T-helper 1 cell treated with Interleukin-12 subunit alpha and Interleukin-12 subunit beta and Interleukin-4 antibody, amounts not matched to agents 30 ng/mL and 1 ng/mL, for 36 hours (primary cell): ENCODE measurements around the gene FKBP3. TPM values are rescaled to one million over a fixed set of nuclear protein-coding genes. Genes with fewer than 3 reads are reported as not detected.

Experiments used
- intact Hi-C: fragments of 100-400 bp; cut with micrococcal nuclease; formaldehyde crosslinking; loops from one replicate; pipeline ENCODE4 v1.15.1; 2024
- total RNA-seq: library from RNA; stranded (reverse); gene quantifications from 2 replicates; pipeline ENCODE4 v1.2.3, GENCODE V29; 2022

The FKBP3 gene
- total RNA-seq, 1 donor from 2014 or later: 53.2 TPM

DNA sequence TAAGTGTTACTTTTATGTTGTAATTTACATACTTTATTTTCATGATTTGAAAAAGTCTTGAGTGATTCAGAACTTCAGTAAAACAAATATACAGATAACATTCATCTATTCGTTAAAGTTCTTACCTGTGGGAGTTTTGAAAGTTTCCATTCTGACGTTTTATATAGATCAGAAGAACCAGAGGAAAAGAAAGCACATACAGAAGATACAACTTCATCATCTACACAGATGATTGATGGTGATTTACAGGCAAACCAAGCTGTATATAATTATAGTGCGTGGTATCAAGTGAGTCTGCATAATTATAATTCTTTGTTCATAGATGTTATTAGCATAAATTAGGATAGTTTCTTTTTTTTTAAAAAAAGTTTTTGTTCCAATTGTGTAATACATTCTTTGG lies 20.0 kb downstream of the FKBP3 start:
- intact Hi-C loops: loop anchor here (1.0 kb wide), 1 partner anchor 20 kb away; the partner anchor contains the start of gene FKBP3

DNA sequence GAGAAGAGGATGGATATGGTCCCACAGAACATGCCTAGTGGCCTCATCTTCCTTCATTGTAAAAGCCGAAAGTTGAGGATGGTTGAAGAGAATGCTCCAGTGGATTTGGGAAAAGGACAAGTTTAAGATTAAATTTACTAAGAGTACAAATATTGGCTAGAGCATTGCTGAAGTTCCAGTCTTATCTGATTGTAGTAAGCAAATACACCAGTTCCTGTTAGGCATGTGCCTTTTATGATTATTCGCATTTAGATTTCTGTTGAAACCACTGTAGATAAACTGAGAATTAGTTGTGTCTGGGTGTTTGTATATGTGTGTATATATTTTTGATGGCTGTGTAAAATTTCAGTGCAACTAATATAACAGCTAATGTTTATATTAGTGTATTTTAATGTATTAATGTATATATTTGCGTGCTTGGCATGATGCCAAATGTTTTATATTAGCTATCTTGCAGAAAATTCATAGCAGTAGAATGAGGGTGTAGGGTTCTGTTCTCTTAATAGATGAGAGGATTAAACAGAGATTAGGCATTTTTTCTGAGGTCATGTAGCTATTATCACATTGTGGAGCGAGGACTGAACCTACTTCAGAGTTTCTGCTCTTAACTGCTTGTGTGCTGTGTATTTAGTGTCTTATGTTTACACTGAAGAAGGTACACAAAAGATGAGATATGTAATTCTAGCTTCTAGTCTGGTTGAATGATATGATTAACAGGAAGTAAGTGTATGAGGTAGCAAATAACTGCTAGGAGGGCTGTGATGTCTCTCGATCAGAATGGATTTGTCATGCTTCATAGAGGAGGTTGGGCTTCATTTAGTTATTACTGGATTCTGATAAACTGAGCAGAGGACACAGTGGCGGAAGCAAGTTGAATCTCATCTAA lies 21.1 kb downstream of the FKBP3 start:
- intact Hi-C loops: no loop called here

DNA sequence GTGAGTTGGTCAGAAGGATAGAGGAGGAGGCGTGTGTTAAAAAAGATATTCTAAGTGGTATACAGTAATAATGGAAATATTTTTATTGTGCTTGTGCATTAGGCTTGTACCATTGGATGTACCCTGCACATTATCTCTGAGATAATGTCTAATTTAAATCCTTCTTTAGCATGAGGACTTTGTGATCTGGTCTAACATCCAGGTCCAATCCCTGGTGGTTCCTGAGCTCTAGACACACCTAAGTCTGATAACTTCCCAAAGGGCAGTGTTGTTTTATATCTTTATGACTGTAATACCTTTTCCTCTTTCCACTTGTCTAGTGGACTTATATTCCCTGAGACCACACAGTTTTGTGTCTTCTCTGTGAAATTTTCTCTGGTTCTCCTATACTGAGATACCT lies 29.7 kb downstream of the FKBP3 start:
- intact Hi-C loops: no loop called here

DNA sequence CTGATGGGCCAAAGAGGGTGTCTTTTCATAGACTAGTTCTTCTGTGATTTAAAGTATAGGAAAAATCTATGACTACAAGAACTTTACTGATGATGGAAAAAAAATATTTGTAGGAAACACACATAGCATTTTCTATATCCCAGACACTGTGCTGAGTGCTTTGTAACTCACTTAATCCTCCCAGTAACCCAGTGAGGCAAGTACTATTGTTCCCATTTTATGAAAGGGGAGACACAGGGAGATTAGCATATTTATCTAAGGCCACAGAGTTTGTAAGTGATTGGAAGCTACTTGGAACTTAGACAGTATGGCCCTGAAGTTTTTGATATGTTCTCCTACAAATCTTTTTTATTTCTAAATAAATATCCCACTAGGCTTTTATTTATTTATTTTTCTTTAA lies 30.5 kb downstream of the FKBP3 start:
- intact Hi-C loops: no loop called here

DNA sequence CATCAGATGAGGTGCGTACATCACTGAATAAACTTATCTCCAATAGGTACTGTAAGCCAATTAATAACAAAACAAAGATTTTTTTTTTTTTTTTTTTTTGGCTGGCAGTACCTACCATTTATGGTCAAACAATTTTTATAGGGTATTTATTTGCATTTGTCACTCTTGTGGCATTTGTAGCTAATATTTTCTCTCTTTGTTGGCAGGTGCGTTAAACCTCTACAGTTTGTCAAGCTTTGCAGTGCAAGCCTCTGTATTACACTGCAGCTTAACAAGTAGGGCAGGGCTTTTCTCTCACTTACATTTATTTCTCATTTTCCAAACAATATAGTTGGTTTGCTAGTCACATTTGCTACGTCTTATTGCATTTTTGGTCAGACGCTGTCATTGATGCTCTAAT lies 38.1 kb downstream of the FKBP3 start:
- intact Hi-C loops: no loop called here

DNA sequence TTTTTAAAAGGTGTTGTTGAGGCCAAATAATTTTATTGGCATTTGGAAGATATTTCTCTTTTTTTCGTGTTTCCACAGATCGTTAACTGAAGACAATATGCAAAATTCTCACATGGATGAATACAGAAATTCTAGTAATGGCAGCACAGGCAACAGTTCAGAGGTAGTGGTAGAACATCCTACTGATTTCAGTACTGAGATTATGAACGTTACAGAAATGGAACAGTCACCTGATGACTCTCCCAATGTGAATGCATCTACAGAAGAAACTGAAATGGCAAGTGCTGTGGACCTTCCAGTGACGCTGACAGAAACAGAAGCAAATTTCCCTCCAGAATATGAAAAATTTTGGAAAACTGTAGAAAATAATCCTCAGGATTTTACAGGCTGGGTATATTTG lies 39.1 kb downstream of the FKBP3 start:
- intact Hi-C loops: no loop called here

DNA sequence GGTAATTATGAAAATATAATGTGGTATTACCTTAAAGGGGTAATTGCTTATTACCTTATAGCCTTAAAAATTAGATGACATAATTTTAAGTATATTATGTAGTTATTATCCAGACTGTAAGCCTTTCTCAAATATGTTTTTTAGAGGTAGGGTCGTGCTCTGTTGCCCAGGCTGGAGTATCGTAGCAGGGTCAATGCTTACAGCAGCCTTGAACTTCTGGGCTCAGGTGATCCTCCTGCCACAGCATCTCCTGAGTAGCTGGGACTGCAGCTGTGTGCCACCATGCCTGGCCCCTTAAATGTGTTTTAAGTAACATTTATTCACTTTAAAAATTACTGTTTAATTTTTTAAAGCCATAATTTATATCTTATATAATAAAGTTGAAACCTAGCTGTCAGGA lies 40.0 kb downstream of the FKBP3 start:
- intact Hi-C loops: no loop called here

DNA sequence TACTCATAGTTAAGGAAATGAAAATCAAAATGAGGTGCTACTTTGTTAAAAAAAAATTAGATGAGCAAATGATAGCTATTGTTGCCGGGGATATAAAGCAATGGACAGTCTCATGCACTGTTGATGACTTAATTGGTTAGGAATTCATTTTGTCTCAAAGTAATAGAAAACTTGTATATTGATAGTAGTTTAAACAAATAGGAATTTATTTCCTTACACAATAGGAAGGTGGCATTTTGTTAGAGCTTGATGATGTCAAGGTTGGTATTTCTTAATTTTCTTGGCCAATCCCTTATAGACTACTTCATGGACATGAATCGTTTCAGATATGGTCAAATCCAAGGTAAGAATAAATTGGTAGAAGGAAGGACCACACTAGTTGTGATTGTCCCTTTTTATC lies 42.6 kb downstream of the FKBP3 start:
- intact Hi-C loops: no loop called here

DNA sequence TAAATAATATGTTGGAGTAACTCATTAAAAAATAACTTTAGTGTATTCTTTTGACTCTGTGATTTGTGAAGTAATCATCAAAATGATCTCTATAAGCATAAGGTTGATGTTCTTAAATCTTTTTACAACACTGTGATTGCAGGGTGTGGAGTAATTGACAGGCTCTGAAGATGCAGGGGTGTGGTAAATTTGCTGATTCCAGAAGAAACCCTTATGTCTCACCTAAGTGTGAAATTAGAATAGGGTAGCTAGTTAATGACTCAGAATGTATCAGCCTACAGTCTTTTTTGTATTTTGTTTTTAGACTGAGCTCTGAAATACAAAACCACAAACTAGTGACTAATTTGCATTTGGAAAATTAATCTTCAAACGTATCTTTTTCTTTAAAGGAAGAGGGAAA lies 44.5 kb downstream of the FKBP3 start:
- intact Hi-C loops: no loop called here

DNA sequence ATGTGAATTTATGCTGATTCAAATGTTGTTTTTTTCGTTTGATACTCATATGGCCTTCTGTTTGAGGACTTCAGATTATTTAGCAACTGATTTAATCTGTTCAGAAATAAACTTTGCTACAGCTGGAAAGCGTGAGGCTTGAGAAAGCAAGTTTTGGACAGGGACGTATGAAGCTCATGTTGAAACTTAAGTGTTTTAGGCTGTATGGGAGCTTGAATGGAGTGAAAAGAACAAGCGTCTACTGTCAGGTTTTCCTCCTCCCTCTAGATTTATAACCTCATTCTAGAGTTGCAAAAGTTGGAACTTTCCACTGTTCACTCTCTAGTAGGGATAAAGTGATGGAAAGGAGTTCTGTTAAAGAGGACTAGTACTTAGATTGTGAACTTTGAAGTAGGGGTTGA lies 49.3 kb downstream of the FKBP3 start:
- intact Hi-C loops: loop anchor here (1.0 to 5.0 kb wide), 7 partner anchors 49 to 188 kb away; partner anchors contain the start of genes FKBP3, MIS18BP1 and TOGARAM1

DNA sequence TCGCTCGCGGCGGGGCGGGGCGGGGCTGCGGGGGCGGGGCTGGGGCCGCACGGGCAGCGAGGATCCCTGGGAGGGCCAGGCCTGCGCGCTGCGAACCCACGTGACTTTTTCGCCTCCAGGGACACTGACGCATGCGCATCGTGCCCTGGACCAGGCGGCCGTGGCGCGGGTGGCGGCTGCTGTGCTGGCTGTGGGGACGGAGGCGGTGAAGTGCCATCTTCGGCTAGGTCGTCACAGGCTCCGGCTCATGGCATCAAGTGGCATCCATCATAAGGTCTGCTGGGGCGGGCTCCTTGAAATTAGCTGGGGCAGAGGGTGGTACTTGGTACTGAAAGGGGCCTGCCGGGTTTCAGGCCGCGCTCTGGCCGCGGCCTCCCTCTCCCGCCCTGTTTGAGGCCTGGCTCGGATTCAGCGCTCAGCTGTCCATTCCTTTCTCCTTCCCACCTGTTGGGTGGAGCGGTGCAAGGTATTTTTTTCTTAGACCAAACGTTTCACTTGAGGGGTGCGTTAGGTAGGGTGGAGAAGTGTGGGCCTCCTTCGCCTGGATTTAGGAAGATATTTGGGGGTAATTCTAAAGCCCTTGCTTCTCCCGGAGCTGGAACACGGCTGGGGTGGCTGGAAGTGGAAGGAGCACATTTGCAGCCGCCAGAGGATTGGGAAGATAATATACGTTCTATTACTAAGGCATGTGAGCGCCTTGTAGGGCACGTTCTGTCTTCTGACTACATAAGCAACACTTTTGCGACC lies 50.1 kb downstream of the FKBP3 start, which contains the start of gene PRPF39:
Gene PRPF39, plus strand, starts transcription at position 141 of the 747 bp plus-strand sequence. CDS start 11,124 bp downstream, outside the sequence.
- intact Hi-C loops: loop anchor here (1.0 to 5.0 kb wide), 7 partner anchors 50 to 187 kb away; partner anchors contain the start of genes FKBP3, MIS18BP1 and TOGARAM1

DNA sequence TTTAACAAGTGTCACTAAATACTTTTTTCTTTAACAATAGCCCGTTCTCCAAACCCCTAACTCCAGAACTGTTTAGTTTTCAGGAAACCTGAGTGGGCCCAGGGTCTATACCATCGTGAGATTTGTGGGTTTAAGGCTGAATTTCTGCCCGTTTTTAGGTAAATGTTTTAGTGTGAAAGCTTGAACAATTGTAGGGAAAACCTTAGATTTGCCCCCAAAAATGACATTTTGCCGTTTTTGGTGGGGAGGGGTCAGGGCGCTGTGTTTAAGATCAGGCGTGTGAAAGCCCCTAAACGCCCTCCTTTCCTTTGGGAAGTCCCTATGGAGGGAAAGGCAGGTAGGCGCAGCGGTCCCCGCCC lies 50.7 kb downstream of the FKBP3 start:
- intact Hi-C loops: loop anchor here (5.0 kb wide), 1 partner anchor 171 kb away; no protein-coding TSS in a partner anchor

DNA sequence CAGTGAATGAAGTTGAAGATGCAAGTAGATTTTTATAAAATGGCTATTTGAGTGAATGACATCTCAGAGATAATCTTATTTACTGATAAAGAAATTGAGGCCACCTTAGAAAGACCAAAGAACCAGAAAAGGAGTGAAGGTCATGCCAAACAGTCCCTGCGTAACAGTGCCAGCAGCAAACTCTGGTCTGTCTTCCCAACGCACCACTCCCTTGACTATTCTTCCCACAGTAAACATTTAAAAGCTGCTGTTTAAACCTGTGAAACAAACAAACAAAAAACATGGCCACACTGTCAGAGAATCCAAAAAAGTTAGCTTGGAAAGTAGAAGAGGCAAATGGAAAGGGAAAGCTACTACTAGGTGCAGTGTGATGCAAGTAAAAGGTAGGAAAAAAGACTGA lies 51.9 kb downstream of the FKBP3 start:
- intact Hi-C loops: loop anchor here (5.0 kb wide), 1 partner anchor 170 kb away; no protein-coding TSS in a partner anchor

DNA sequence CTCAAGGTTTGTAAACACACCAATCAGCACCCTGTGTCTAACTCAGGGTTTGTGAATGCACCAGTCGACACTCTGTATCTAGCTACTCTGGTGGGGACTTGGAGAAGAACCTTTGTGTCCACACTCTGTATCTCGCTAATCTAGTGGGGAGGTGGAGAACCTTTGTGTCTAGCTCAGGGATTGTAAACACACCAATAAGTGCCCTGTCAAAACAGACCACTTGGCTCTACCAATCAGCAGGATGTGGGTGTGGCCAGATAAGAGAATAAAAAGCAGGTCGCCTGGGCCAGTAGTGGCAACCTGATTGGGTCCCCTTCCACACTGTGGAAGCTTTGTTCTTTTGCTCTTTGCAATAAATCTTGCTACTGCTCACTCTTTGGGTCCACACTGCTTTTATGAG lies 53.2 kb downstream of the FKBP3 start:
- intact Hi-C loops: loop anchor here (5.0 kb wide), 1 partner anchor 169 kb away; no protein-coding TSS in a partner anchor

DNA sequence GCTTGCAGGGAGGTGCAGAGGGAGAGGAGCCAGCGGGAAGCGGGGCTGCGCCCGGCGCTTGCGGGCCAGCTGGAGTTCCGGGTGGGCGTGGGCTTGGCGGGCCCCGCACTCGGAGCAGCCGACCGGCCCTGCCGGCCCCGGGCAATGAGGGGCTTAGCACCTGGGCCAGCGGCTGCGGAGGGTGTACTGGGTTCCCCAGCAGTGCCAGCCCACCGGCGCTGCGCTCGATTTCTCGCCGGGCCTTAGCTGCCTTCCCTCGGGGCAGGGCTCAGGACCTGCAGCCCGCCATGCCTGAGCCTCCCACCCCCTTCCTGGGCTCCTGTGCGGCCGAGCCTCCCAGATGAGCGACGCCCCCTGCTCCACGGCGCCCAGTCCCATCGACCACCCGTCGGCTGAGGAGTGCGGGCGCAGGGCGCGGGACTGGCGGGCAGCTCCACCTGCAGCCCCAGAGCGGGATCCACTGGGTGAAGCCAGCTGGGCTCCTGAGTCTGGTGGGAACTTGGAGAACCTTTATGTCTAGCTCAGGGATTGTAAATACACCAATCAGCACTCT lies 53.8 kb downstream of the FKBP3 start:
- intact Hi-C loops: loop anchor here (5.0 kb wide), 1 partner anchor 168 kb away; no protein-coding TSS in a partner anchor

DNA sequence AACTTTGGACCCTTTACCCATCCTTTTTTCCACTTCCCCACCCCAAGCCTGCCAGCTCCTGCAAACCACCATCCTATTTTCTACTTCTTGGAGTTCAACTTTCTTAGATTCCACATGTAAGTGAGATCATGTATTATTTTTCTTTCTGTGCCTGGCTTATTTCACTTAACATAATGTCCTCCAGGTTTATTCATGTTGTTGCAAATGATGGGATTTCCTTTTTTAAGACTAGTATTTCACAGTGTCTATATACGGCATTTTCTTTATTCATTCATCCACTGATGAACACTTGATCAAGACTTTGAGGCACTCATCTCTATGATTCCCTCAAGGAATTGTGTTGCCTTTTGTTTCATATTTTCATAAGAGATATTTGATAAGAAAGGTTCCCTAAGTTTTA lies 56.0 kb downstream of the FKBP3 start:
- intact Hi-C loops: no loop called here

DNA sequence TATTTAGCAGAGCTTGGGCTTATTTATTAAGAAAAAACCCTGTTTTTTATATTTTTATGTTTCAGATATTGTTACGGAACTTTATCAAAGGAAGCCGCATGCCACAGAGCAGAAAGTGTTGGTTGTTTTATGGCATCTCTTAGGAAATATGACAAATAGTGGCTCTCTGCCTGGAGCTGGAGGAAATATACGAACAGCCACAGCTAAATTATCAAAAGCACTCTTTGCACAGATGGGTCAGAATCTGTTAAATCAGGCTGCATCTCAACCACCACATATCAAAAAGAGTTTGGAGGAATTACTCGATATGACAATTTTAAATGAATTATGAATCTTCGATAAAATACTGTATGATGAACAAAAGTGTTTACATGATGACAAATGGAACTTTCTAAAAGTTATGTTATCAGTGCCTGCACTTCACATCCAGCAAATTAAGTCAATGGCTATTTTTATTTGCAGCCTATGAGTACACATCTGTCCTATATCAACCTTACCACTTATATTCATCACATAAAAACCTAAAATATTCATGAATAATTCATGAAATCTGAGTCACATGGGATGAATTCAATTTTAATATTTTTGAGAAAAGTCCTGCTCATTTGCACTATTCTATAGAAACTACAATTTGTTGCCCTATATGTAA lies 60.9 kb downstream of the FKBP3 start:
- intact Hi-C loops: no loop called here

DNA sequence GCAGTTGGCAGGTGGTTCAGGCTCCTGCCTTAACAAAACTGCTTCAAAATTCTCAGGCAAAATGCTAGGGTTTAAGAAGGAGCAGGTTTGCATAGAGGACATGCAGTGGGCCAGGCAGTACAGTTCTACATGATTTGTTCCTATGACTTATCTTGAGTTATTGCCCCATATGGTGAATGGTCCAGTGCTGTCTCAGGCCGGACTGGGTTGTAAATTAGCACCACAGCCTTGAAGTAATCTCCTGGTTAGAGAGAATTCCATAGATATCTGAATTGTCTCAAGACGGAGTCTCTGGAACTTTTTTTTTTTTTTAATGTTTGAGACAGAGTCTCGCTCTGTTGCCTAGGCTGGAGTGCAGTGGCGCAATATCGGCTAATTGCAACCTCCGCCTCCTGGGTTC lies 62.2 kb downstream of the FKBP3 start:
- intact Hi-C loops: no loop called here

DNA sequence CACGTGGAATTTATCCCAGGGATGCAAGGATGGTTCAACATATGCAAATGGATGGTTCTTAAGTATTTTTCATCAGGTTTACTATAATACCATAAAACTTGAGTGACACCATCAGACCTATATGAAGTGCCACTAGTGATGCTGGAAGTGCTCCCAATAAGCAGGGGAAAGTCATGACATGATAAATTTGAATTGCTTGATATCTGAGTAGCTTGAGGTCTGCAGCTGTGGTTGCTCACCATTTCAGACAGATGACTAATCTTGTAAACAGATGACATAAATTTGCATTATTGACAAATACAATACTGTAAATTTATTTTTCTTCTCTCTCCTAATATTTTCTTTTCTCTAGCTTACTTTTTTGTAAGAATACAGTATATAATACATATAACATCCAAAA lies 64.1 kb downstream of the FKBP3 start:
- intact Hi-C loops: no loop called here

DNA sequence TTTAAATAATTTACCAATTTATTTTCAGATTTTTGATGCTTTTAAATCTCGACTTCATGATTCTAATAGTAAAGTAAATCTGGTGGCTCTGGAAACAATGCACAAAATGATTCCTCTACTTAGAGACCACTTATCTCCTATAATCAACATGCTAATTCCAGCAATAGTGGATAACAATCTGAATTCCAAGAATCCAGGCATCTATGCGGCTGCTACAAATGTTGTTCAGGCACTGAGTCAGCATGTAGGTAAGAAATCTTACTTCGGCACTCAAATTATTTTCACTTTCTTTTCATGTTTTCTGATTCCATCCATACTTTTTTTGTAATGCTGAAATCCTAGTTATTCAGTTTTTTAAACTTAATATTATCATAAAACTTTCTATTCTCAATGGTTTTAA lies 65.9 kb downstream of the FKBP3 start:
- intact Hi-C loops: no loop called here

DNA sequence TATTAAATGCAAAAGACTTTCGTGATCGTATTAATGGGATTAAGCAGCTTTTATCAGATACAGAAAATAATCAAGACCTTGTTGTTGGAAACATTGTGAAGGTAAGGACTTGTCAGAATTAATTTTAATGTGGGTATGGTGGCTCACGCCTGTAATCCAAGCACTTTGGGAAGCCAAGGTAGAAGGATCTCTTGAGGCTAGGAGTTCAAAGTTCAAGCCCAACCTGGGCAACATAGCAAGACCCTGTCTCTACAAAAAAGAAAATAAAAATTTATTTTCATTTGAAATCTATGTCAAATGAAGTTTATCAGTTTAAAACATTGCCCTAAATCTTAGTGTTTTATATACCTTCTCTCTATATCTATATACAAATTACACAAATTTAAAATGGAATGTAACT lies 67.6 kb downstream of the FKBP3 start:
- intact Hi-C loops: no loop called here
